ENCODE results near the gene EIF2S2.

The EIF2S2 gene

GRCh38 chr20:34122274-34122980 lies 10.4 kb upstream of the EIF2S2 start:
- DNase-seq (ENCODE audit: low spot score) = no peak

- DNase-seq (ENCODE audit: low spot score) = no peak
Measured at GRCh38 chr20:34120213-34120612, 8.2 kb upstream of the EIF2S2 start.

- DNase-seq (ENCODE audit: low spot score) = no peak
Measured at GRCh38 chr20:34115232-34115631, 3.2 kb upstream of the EIF2S2 start.

GRCh38 chr20:34114809-34115208 lies 2.8 kb upstream of the EIF2S2 start:
- no peak for DNase-seq (ENCODE audit: low spot score)

- peak; percentile 41 for DNase-seq (ENCODE audit: low spot score)
Measured at GRCh38 chr20:34112600-34113101, 608 bp upstream of the EIF2S2 start.

GRCh38 chr20:34110745-34111641 lies 1.1 kb downstream of the EIF2S2 start:
- no peak for DNase-seq (ENCODE audit: low spot score)

GRCh38 chr20:34110025-34110744 lies 1.9 kb downstream of the EIF2S2 start:
- DNase-seq (ENCODE audit: low spot score) = no peak

- DNase-seq (ENCODE audit: low spot score) = no peak
Measured at GRCh38 chr20:34109442-34109841, 2.6 kb downstream of the EIF2S2 start.

- no peak for DNase-seq (ENCODE audit: low spot score)
Measured at GRCh38 chr20:34108616-34109174, 3.3 kb downstream of the EIF2S2 start.

GRCh38 chr20:34105978-34106675 lies 5.9 kb downstream of the EIF2S2 start:
- DNase-seq (ENCODE audit: low spot score) = no peak

- no peak for DNase-seq (ENCODE audit: low spot score)
Measured at GRCh38 chr20:34104059-34104458, 8.0 kb downstream of the EIF2S2 start.

GRCh38 chr20:34102342-34102741 lies 9.7 kb downstream of the EIF2S2 start:
- DNase-seq (ENCODE audit: low spot score) = no peak

- DNase-seq (ENCODE audit: low spot score) = no peak
Measured at GRCh38 chr20:34100576-34100975, 11.5 kb downstream of the EIF2S2 start.

- DNase-seq (ENCODE audit: low spot score) = no peak
Measured at GRCh38 chr20:34099675-34100074, 12.4 kb downstream of the EIF2S2 start.

- DNase-seq (ENCODE audit: low spot score) = no peak
Measured at GRCh38 chr20:34098570-34098969, 13.5 kb downstream of the EIF2S2 start.

- no peak for DNase-seq (ENCODE audit: low spot score)
Measured at GRCh38 chr20:34096699-34097444, 15.2 kb downstream of the EIF2S2 start.

- no peak for DNase-seq (ENCODE audit: low spot score)
Measured at GRCh38 chr20:34095825-34096224, 16.2 kb downstream of the EIF2S2 start.

GRCh38 chr20:34093895-34094294 lies 18.1 kb downstream of the EIF2S2 start:
- DNase-seq (ENCODE audit: low spot score) = no peak

- DNase-seq (ENCODE audit: low spot score) = no peak
Measured at GRCh38 chr20:34091637-34092200, 20.3 kb downstream of the EIF2S2 start.

GRCh38 chr20:34090645-34091044 lies 21.4 kb downstream of the EIF2S2 start:
- no peak for DNase-seq (ENCODE audit: low spot score)

Measured in iPS-NIHi11 (cell line).